SK-N-MC (cell line): ENCODE data around the gene DDX20.

Experiments used
- EZH2 ChIP-seq: fragments of 200-600 bp; sonication (generic); IDR thresholded peaks from one replicate; pipeline ENCODE4 v1.6.1; 2017; ENCODE audit warnings: antibody characterized with exemption
- FOXP2 ChIP-seq: optimal IDR thresholded peaks from 2 replicates; pipeline ENCODE3; 2011; ENCODE audit warnings: mild to moderate bottlenecking, moderate library complexity; ENCODE audit not compliant: insufficient read depth; ENCODE audit errors: extremely low read length, control extremely low read depth
- POLR2AphosphoS5 ChIP-seq: IDR thresholded peaks from 2 replicates; pipeline ENCODE4 v1.6.1; 2012; ENCODE audit warnings: mild to moderate bottlenecking, low read depth, low read length, borderline replicate concordance

- TF ChIP-seq EZH2, result no peak
- TF ChIP-seq POLR2AphosphoS5, result no peak
- no peak for TF ChIP-seq FOXP2
Measured at GRCh38 chr1:111717450-111717849, 38.3 kb upstream of the DDX20 start.
